ENCODE data around the gene BRD7.

- no peak for TF ChIP-seq MAX (IDR thresholded peaks at IDR 0.05)
- TF ChIP-seq GABPB1 (CRISPR knock-in tag; IDR thresholded peaks at IDR 0.05) = no peak
- TF ChIP-seq CTCF (CRISPR knock-in tag; IDR thresholded peaks at IDR 0.05) = no peak
- TF ChIP-seq ZFP82 (CRISPR knock-in tag; IDR thresholded peaks at IDR 0.05; ENCODE audit: borderline replicate concordance) = no peak
- TF ChIP-seq PAX8 (CRISPR knock-in tag; IDR thresholded peaks at IDR 0.05; ENCODE audit: borderline replicate concordance) = no peak
- TF ChIP-seq UBTF (CRISPR knock-in tag; IDR thresholded peaks at IDR 0.05) = no peak
- no peak for TF ChIP-seq ZNF10 (CRISPR knock-in tag; IDR thresholded peaks at IDR 0.05; ENCODE audit: borderline replicate concordance, low read depth)
- TF ChIP-seq ZNF501 (CRISPR knock-in tag; IDR thresholded peaks at IDR 0.05) = no peak
- no peak for TF ChIP-seq ARNT (IDR thresholded peaks at IDR 0.05)
- TF ChIP-seq EZH2 (conservative IDR thresholded peaks at IDR 0.05; ENCODE audit: low read depth, low read length) = no peak
- TF ChIP-seq SP1 (IDR thresholded peaks at IDR 0.05) = no peak
- no peak for TF ChIP-seq SP1 (CRISPR knock-in tag; IDR thresholded peaks at IDR 0.05)
- no peak for TF ChIP-seq SP4 (CRISPR knock-in tag; IDR thresholded peaks at IDR 0.05)
Measured at GRCh38 chr16:50272111-50272571, 96.6 kb downstream of the BRD7 start.

All from HepG2 (cell line).